HFF-Myc (cell line): ENCODE results near the gene ZNF574.

Experiments used
- DNase-seq: peaks from one replicate; pipeline ENCODE4 v3.0.0-alpha.2; 2011; ENCODE audit warnings: low read depth; ENCODE audit errors: extremely low read depth
- H3K4me3 ChIP-seq: replicated peaks from 2 replicates; pipeline ENCODE4 v1.5.1; 2011; ENCODE audit warnings: low read depth, mild to moderate bottlenecking, control low read depth, low read length
- CTCF ChIP-seq: IDR thresholded peaks from 2 replicates; pipeline ENCODE4 v1.5.1; 2012; ENCODE audit warnings: mild to moderate bottlenecking, low read depth, low read length, control low read depth; ENCODE audit errors: missing control alignments

ZNF574 gene

GRCh38 chr19:42089191-42089750 lies 13.3 kb downstream of the ZNF574 start:
- H3K4me3 ChIP-seq: no peak overlapping the region
- no peak for TF ChIP-seq CTCF

GRCh38 chr19:42089772-42090171 lies 13.8 kb downstream of the ZNF574 start:
- DNase-seq: no peak
- no peak for TF ChIP-seq CTCF
- H3K4me3 ChIP-seq: no peak overlapping the region

More at GRCh38 chr19:42089191-42089750, 13.3 kb downstream of the ZNF574 start:
- DNase-seq: no peak

- H3K4me3 ChIP-seq: no peak overlapping the region
- TF ChIP-seq CTCF: no peak
- DNase-seq: no peak
These were observed 14.7 kb downstream of the ZNF574 start for GRCh38 chr19:42090672-42091071.

GRCh38 chr19:42091300-42091699 lies 15.3 kb downstream of the ZNF574 start:
- no peak for DNase-seq
- no peak for TF ChIP-seq CTCF
- no peak overlapping the region for H3K4me3 ChIP-seq

GRCh38 chr19:42091742-42092141 lies 15.8 kb downstream of the ZNF574 start:
- TF ChIP-seq CTCF: no peak
- no peak for DNase-seq
- H3K4me3 ChIP-seq: no peak overlapping the region

GRCh38 chr19:42092350-42092749 lies 16.4 kb downstream of the ZNF574 start:
- DNase-seq: no peak
- peak; percentile 69 for TF ChIP-seq CTCF
- no peak overlapping the region for H3K4me3 ChIP-seq

GRCh38 chr19:42093505-42093904 lies 17.5 kb downstream of the ZNF574 start:
- no peak overlapping the region for H3K4me3 ChIP-seq
- no peak for DNase-seq
- TF ChIP-seq CTCF: no peak
